Measurements from ENCODE around the gene WIZ.
A peak's percentile ranks its signal among the peaks of the same experiment; 100 is the strongest.
"Not testable (repeated sequence)": the region's sequence is repeated elsewhere in the genome, so short reads cannot be mapped to it uniquely, and the experiment has no call there.

WIZ gene, protein sequence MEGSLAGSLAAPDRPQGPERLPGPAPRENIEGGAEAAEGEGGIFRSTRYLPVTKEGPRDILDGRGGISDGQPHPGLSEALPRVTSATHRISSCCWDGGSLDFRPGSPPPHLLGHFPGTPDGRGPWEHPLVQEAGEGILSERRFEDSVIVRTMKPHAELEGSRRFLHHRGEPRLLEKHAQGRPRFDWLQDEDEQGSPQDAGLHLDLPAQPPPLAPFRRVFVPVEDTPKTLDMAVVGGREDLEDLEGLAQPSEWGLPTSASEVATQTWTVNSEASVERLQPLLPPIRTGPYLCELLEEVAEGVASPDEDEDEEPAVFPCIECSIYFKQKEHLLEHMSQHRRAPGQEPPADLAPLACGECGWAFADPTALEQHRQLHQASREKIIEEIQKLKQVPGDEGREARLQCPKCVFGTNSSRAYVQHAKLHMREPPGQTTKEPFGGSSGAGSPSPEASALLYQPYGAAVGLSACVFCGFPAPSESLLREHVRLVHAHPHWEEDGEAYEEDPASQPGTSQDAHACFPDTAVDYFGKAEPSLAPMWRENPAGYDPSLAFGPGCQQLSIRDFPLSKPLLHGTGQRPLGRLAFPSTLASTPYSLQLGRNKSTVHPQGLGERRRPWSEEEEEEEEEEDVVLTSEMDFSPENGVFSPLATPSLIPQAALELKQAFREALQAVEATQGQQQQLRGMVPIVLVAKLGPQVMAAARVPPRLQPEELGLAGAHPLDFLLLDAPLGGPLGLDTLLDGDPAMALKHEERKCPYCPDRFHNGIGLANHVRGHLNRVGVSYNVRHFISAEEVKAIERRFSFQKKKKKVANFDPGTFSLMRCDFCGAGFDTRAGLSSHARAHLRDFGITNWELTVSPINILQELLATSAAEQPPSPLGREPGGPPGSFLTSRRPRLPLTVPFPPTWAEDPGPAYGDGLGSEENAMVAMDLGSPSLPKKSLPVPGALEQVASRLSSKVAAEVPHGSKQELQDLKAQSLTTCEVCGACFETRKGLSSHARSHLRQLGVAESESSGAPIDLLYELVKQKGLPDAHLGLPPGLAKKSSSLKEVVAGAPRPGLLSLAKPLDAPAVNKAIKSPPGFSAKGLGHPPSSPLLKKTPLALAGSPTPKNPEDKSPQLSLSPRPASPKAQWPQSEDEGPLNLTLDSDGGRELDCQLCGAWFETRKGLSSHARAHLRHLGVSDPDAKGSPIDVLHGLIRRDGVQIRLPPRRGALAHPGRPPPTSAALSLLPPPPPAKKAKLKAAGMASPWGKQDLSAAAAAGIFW (N-terminal part only)

DNA sequence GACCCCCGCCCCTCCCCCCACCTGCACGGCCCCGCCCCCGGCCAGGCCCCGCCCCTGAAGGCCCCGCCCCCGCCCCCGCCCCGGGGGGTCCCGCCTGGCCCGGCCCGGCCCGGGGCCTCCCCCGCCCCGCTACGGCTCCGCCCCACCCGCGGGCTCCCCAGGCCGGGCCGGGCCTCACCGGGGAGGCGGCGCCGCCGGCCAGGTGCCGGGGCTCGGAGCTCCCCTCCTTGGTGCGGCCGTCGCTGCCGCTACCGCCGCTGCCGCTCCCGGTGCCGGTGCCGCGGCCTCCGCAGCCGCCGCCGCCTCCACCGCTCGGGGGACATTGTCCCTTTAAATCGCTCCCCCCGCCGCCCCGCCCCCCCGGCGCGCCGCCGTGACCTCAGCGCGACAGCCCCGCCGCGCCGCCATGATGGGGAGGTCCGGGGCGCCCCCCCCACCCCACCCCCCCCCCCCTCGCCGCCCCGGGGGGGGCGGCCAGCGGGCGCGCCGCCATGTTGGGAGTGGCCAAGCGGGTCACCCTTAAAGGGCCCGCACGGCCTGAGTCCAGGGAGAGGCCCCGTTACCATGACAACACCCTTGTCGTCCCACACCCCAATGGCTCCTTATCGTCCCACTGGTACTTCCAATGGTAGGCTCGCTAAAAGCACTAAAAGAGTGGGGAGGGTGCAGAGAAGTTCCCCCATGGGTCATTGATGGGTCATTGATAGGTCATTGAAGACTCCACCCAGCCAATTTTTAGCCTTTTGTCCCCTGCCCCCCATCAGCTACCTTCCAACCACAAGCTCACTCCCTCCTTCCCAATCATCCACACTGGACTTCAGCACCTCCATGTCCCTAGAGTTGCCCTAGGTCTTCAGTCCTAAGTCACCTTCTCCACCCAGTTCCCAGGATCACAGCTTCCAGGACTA lies at the start of gene WIZ:
TSS of gene WIZ (minus strand) at position 337 of the 908 bp plus-strand sequence. CDS start 1,649 bp downstream, outside the sequence.
- peak; percentile 89 for DNase-seq (ENCODE audit: low spot score)

DNA sequence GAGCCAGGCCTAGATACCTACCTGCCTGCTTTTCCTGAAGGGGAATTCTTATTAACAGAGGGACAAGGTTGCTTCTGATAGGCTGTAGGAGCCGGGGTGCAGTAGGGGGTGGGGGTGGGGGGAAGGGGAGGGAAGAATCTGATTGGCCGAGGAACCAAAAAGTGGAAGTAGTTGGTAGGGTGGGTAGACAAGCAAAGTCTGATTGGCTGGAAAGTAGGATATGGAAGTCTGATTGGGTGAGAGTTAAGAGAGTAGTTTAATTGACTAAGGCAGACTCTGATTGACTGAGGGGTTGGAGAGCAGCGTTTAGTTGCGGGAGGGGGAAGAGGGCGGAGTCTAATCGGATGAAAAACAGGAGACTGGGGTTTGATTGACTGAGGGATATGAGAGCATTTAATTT lies 49.2 kb upstream of the WIZ start:
- DNase-seq (ENCODE audit: low spot score): no peak

DNA sequence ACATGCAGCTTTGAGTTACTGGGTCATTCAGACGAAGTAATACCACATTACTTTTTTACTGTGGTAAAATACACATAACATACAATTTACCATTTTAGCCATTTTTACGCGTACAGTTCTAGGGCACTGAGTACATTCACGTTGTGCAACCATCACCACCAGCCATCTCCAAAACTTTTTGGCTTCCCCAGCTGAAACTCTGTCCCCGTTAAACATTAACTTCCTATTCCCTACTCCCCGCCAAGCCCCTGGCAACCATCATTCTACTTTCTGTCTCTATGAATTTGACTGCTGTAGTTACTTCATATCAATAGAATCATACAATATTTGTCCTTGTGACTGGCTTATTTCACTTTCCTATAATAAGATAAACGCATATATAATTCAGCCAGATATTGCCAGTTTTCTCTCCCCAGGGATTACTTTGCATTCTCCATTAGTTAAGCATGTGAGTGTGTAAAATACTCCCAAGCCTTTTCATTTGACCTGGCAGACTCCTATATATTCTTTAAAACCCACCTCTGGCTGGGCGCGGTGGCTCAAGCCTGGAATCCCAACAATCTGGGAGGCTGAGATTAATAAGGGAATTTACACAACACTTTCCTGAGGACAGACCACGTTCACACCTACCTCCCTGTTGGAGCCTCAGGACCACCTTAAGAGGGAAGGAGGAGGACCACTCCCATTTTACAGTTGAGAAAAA lies 48.6 kb upstream of the WIZ start:
- DNase-seq (ENCODE audit: low spot score): no peak

DNA sequence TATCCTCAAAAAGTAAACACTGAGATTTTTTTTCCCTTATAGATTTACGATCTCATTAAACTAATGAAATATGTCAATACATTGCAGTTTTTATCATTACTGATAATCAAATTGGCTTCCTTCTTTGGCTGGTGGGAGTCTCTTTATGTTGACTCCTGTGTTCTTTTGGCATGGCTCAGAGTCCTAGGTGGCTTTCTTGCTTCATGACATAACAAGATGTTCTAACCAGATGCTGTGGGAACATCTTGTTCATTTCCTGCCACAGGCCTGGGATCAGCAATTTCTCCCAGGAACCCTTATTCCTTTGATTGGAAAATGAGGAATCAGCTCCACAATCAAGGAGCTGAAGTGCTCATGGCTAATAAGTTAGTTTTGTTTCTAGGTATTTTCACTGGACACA lies 45.4 kb upstream of the WIZ start:
- DNase-seq (ENCODE audit: low spot score): no peak

DNA sequence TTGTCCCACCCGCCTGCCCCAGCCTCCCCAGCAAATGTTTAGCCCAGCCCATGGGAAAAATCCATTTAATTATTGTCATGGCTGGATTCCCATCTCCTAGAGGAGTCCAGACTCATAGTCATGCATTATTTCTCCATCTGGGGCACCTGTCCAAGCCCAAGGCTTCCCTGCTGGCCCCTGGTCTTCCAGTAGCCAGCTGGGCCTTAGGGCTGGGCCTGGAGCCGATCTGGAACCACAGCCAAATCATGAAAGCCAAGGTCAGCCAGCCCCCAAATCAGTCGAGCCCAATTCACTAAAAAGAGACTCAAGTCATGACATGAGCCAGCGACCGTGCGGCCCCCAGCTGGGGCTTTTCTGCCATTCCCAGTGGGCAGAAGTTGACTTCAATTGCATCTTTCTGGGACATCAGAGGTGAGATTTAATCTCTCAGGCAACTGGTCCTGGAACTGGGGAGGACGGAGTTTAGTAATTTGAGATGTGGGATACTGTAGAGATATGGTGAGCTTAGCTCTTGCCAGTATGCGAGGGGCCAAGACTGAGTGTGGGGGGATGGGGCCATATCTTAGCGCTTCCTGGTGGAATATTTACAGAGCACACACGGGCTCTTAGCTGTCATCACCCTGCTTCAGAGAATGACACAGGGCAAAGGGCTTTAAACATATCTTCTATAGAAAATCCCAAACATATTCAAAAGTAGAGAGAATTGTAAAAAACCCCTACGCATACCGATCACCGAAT lies 38.9 kb upstream of the WIZ start:
- DNase-seq (ENCODE audit: low spot score): no peak

DNA sequence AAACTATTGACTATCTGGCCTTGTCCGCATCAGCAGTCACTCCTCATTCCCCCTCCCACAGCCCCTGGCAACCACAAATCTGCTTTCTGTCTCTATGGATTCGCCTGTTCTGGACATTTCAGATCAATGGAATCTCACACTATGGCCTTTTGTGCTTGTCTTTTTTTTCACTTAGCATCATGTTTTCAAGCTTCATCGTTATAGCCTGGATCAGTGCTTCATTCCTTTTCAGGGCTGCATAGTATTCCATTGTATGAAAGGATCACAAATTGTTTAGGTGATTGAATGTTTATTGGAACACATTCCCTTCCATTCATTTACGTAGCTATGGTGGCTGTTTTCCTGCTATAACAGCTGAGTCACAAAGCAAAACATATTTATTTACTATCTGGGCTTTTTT lies 37.3 kb upstream of the WIZ start:
- DNase-seq (ENCODE audit: low spot score): no peak

DNA sequence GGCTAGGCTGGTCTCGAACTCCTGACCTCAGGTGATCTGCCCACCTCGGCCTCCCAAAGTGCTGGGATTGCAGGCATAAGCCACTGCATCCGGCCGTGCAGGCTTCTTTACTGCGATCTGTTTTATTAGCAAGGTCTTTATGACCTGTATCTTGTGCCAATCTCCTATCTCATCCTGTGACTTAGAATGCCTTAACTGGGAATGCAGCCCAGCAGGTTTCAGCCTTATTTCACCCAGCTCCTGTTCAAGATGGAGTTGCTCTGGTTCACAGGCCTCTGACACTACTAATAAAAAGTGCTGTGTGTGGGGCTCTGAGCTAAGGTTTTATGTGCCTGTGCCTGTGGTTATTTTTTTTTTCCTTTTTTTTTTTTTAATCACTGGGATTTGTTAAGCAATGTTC lies 36.0 kb upstream of the WIZ start:
- not testable (repeated sequence) for DNase-seq (ENCODE audit: low spot score)

DNA sequence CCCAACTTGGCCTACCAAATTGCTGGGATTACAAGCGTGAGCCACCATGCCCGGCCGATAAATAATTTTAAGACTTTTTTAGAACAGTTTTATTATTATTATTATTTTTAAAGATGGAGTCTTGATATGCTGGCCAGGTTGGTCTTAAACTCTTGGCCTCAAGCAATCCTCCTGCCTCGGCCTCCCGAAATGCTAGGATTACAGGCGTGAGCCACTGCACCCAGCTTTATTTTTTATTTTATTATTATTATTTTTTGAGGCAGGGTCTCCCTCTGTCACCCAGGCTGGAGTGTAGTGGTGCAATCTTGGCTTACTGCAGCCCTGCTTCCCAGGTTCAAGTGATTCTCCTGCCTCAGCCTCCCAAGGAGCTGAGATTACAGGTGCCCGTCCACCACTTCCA lies 31.2 kb upstream of the WIZ start:
- DNase-seq (ENCODE audit: low spot score): not testable (repeated sequence)

DNA sequence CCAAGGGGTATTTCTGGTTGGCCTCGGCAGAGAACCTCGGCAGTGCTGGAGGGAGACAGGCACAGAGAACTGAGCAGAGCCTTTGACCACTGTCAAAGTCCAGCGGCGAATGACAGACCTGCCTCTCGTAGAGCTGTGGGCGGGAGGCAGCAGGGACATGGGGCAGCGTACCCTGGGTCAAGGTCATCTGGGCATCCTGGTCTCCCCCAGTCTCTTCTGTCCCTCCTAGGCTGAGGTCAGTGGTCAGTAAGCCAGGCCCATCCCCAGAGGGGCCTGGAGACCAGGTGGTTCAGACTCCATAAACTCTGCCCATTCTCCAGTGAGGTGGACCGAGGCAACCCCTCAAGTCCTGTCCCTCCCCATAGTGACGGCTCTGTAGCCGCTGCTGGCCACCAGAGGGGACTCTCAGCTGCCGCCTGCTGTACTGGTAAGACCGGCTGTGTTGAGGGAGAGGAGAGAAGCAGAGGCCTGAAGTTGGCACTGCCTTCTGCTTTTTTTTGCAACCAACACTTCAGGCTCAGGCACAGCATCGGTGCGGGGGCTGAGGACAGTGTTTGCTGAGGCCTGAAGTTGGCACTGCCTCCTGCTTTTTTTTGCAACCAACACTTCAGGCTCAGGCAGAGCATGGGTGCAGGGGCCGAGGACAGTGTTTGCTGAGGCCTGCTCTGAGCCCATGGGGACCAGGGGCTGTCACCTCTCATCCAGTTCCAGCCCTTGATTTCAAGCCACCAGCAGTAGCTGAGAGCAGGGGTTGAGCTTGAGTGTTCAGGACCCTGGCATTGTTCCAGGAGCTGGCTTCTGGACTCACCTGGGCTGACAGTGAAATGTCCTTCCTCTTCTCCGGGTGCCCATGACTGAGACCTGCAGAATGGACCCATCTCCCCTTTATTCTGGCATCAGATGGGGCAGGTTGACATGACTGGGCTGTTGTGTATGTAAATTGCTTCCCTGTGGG lies 29.9 kb upstream of the WIZ start, which contains the start of gene PGLYRP2:
TSS of gene PGLYRP2 (minus strand) at position 111 of the 955 bp plus-strand sequence. CDS start 130 bp downstream, outside the sequence.
- DNase-seq (ENCODE audit: low spot score): no peak

DNA sequence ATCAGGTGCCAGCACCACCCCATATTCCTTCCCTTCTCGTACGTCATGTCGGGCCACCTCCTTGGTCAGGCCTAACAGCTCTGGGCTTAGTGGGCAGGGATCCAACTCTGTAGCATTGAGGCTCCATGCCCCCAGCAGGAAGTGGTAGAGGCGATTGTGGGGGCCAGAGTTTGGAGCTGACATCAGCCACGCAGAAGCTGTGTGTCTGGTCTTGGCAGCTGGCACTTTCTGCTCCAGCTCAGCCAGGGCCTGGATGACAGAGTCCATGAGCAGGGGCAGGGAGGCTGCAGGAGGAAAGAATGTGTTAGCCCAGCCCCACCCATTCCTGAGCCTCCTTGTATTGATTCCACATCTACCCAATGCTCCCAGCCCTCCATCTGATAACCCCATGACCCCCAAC lies 26.6 kb upstream of the WIZ start:
- no peak for DNase-seq (ENCODE audit: low spot score)

DNA sequence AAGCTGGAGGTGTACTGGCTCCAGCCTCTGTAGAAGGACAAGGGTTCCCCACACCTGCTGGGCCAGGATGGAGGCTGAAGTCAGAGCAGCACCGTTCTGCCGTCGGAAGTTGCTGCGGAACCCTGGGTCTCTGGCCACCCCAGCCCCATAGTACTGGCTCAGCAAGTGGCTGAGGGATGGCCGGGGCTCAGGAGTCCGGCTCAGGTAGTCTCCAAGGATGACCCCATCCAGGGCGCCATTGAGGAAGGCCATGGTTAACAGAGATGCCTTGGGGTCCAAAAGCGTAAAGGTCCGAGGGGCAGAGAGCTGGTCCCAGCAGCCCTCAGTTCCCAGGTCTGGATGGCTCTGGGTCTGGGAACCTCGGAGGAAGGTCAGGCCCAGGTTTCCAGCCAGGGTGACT lies 25.9 kb upstream of the WIZ start:
- DNase-seq (ENCODE audit: low spot score): no peak

DNA sequence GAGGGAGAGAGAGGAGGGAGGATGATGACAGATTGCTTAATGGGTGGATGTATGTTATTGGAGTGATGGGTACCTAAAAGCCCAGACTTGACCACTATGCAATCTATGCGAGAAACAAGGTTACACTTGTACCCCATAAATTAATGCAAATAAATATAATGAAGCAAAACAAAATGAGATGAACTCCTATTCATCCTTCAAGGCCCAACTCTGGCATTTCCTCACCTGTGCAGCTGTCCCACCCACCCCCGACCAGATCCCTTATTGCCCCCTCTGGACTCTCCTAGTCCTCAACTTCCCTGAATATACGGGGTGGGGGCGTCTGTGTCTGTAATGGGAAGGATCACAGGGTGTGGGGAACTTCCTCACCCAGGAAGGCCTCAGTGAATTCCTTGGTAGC lies 25.4 kb upstream of the WIZ start:
- no peak for DNase-seq (ENCODE audit: low spot score)

DNA sequence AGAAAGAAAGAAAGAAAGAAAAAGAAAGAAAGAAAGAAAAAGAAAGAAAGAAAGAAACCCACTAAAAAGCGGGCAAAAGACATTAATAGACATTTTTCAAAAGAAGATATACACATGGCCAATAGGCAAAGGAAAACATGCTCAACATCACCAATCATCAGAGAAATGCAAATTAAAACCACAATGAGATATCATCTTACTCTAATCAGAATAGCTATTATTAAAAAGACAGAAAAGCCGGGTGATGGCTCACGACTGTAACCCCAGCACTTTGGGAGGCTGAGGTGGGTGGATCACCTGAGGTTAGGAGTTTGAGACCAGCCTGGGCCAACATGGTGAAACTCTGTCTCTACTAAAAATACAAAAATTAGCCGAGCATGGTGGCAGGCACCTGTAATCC lies 24.1 kb upstream of the WIZ start:
- DNase-seq (ENCODE audit: low spot score): not testable (repeated sequence)

DNA sequence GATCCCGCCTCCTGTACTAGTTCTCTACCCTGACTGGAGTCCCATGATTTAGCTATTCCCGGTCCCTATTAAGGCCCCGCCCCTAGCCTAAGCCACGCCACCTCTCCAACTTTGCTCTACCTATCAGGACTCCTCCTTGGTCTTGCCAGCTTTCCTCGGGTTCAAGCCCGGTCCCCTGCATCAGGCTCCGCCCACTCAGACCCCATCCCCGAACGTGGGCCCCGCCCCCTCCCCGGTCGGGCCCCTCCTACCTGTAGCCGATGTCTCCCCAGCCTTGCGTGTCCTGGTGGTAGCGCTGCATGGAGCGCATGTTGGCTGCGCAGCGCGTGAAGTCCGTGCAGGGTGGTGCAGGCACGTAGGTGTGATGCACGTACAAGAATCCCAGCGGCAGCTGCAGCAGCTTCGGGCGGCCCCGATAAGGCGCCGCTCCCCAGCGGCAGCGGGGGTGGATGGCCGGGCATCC lies 21.9 kb upstream of the WIZ start:
- no peak for DNase-seq (ENCODE audit: low spot score)

DNA sequence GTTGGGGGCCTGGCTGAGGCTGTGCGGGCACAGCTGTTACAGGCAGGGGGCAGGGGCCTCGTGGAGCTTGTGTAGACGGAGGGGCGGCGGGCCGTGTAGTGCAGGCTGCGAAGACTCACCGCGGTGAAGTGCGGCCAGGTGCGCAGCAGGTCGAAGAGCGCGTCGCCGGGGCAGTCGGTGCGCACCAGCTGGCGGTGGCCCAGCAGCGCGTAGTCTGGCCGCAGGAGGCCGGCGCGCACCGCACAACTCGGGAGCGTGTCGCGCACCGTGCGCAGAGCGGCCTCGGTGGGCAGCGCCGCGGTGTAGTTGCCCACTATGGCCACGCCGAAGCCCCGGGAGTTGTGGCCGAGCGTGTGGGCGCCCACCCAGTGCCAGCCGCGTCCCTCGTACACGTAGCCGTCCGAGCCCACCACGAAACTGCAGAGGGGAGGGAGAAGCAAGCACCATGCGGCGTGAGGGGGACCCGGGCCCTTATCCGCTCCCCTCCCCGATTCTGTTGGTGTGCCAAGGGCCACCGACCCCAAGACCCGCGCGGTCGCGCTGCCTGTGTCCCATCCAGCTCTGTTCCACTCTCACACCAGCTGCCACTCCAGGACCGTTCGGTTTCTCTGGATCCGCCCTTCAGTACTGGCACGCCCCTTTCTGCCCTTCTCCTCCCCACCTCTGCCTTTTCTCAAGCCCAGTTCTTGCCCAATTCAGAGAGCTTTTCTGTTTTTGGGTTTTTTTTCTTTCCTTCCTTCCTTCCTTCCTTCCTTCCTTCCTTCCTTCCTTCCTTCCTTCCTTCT lies 19.9 kb upstream of the WIZ start:
- DNase-seq (ENCODE audit: low spot score): peak; percentile 44

DNA sequence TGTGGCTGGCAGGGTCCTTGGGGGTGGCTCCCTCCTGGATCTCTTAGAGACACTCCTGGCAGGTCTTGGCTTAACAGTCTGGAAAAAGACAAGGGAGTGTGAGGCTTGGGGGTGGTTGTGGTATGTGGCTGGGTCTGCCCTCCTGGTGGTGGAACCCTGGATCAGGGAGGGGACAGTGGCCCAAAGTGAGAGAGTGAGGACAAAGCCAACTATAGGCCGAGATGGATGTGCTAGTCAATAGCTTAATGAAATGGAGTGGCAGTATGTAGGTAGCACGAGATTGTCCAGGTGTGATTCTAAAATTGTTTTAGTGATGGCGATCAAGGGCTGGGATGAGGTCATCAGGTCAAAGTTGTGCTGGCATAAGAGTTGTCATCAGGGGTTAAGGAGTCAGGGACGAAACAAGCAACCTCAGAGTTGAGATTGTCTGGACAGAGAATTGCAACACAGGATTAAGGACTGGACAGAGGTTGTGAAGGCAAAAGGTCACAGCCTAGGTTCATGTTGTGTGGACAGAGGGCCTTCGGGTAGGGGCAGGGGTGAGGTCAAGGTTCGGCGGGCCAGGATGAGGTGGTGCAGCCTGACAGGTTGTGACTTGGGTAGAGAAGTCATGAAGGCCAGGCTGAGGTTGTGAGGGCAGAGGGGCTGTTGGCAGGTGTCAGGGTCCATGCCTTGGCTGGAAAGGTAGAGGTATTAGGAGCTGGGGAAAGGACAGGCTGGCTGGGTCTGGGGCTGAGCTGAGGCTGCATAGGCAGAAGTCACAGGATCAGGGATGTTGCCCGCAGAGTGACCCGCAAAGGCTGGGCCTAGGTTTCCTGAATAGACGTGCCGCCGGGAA lies 19.1 kb upstream of the WIZ start:
- DNase-seq (ENCODE audit: low spot score): no peak

DNA sequence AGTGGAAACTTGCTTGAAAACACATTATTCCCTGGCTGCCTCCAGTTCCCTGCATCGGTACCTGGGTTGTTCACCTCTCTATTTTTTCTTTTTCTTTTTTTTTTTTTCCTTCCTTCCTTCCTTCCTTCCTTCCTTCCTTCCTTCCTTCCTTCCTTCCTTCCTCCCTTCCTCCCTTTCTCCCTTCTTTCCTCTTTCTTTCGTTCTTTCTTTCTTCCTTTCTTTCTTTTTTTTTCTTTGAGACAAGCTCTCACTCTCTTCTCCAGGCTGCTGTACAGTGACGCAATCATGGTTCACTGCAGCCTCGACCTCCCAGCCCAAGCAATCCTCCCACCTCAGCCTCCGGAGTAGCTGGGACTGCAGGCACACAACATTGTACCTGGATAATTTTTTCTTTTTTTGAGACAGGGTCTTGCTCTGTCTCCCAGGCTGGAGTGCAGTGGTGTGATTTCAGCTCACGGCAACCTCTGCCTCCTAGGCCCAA lies 18.0 kb upstream of the WIZ start:
- DNase-seq (ENCODE audit: low spot score): no peak
